ENCODE measurements around the gene FOXRED2.

GRCh38 chr22:36472689-36473088, 34.2 kb downstream of the FOXRED2 start:
- TF ChIP-seq POLR2A (IDR thresholded peaks at IDR 0.05) (no peak), CTCF (IDR thresholded peaks at IDR 0.05) (no peak)
